HUES48 (cell line): ENCODE data around the gene PSD.
A peak's percentile ranks its signal among the peaks of the same experiment; 100 is the strongest.

ENCODE experiments used
- H3K27ac ChIP-seq: one replicate; pipeline ENCODE4 v1.7.0; 2013; ENCODE audit warnings: low read depth, low read length, inconsistent platforms
- H3K27me3 ChIP-seq: 2 replicates; pipeline ENCODE4 v1.6.1; 2013; ENCODE audit warnings: mild to moderate bottlenecking, low read length; ENCODE audit not compliant: control insufficient read depth, insufficient read depth
- H3K36me3 ChIP-seq: 2 replicates; pipeline ENCODE4 v1.6.1; 2013; ENCODE audit warnings: low read length; ENCODE audit not compliant: control insufficient read depth, insufficient read depth
- H3K4me1 ChIP-seq: 2 replicates; pipeline ENCODE4 v1.6.1; 2013; ENCODE audit warnings: mild to moderate bottlenecking, low read length; ENCODE audit not compliant: control insufficient read depth, insufficient read depth
- H3K4me3 ChIP-seq: 2 replicates; pipeline ENCODE4 v1.5.1; 2013; ENCODE audit warnings: mild to moderate bottlenecking, low read depth, low read length
- H3K9ac ChIP-seq: 2 replicates; pipeline ENCODE4 v1.6.1; 2013; ENCODE audit warnings: mild to moderate bottlenecking, low read depth, low read length, moderate library complexity
- H3K9me3 ChIP-seq: 2 replicates; pipeline ENCODE4 v1.6.1; 2013; ENCODE audit warnings: low read length; ENCODE audit not compliant: control insufficient read depth, insufficient read depth

The PSD gene

DNA sequence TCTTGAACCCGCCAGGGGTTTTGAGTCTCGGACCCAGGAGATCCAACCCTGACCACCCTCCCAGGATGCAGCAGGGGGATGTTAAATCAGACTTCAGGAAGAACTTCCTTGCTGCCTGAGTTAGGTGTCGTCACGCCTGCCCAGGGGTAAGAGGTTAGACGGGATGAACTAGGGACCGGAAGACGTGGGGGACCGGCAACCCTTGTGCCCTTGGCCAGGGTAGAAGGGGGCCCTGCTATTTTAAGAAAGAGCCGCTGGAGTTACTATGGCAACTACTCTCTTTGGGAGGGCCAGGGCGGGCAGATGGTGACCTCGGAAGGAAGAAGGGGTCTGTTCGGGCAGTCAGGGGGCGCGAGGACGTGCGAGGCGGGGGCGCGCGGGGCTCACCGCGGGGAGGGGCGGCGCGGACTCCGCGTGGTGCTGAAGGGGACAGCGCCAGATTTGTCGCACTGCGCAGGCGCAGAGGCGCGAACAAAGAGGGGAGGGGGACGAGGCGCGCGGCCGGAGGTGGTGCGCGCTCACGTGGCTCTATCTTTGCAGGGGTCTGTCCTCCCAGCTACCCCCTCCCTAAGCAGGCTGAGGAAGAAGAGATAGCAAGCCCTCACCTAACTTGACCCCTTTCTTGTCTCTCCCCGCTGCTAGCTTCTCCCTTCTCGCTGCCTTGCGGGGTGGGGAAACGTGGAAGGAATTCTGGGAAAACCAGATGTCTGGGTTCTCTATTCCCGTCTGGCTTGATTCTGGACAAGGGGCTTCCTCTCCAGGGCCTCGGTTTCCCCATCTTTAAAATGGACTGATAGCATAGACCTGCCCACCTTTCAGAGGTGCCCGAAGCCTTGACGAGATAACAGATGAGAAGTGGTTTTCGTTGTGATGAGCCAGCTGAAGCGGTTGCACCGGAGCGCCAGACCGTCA, 940 bp upstream of the PSD start:
- H3K4me1 ChIP-seq: peaks cover 15% of the 10 kb centered on the region
- no peak overlapping the region for H3K9ac ChIP-seq
- H3K27me3 ChIP-seq: no peaks in the 10 kb centered on the region
- H3K4me3 ChIP-seq: peak overlapping the region; percentile 81
- peaks cover 14% of the 10 kb centered on the region for H3K36me3 ChIP-seq
- H3K9me3 ChIP-seq: no peaks in the 10 kb centered on the region
- peak overlapping the region; percentile 26 for H3K27ac ChIP-seq

DNA sequence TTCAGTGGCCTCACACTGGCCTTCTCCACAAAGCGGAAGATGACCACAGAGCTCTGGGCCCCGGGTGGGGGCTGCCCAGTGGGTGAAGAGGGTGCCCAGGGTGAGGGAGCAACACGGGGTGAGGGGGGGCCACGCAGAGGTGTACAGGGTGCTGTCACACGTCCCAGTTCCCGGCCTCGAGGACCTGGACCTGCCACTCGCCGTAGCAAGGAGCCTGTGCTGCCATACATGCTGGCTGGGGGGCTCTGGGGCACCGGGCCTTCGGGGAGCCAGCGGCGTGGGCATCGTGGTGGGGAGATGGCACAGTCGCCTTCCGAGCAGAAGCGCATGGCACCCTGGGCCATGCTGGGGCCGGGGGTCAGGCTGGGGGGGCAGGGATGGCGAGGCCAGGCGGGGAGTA, 1.9 kb downstream of the PSD start:
- Histone ChIP-seq H3K27ac (no peak overlapping the region), H3K4me1 (peaks cover 12% of the 10 kb centered on the region), H3K9me3 (no peaks in the 10 kb centered on the region), H3K4me3 (no peak overlapping the region), H3K9ac (no peak overlapping the region), H3K36me3 (no peaks in the 10 kb centered on the region), H3K27me3 (peaks cover 8% of the 10 kb centered on the region)

DNA sequence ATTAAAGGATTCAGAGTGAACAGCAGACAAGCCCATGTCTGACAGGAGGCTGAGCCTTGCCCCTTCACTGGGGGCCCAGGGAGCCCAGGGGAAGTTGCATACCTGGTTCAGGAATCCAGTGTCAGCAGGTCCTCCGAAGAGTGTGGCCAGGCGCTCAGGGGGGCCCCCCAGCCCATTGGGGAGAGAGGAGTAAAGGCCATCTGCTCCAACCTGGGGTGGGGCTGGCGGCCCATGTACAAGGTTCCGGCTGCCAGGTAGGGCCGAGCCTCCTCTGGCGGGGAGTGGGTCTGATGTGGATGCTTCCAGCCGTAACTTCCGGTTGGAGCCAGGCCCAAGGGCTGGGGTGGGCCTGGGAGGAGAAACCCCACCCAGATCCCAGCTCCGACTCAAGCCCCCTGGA, 2.3 kb downstream of the PSD start:
- Histone ChIP-seq H3K27me3 (peaks cover 12% of the 10 kb centered on the region), H3K9ac (no peak overlapping the region), H3K36me3 (no peaks in the 10 kb centered on the region), H3K4me3 (no peak overlapping the region), H3K4me1 (peaks cover 12% of the 10 kb centered on the region), H3K27ac (no peak overlapping the region), H3K9me3 (no peaks in the 10 kb centered on the region)

DNA sequence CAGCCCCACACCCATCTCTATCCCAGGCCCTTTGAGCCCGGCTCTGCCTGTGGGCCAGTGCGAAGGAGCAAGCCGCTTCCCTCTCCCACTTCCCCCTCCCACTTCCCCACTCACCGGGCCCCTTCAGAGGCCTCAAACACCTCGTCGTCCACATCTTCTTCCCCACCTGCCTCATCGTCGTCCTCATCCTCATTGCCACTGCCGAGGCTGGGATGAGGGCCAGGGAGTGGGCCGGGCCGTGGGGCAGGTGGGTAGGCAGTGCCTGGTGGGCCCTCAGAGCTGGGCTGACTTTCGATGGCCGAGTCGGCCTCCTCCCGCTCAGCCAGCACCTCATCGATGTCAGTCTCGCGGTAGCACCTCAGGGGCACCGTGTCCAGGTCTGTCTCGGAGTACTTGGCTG, 3.8 kb downstream of the PSD start:
- H3K9ac ChIP-seq: no peak overlapping the region
- peaks cover 27% of the 10 kb centered on the region for H3K27me3 ChIP-seq
- H3K9me3 ChIP-seq: no peaks in the 10 kb centered on the region
- no peak overlapping the region for H3K4me3 ChIP-seq
- H3K4me1 ChIP-seq: peaks cover 24% of the 10 kb centered on the region
- H3K36me3 ChIP-seq: no peaks in the 10 kb centered on the region
- H3K27ac ChIP-seq: no peak overlapping the region

DNA sequence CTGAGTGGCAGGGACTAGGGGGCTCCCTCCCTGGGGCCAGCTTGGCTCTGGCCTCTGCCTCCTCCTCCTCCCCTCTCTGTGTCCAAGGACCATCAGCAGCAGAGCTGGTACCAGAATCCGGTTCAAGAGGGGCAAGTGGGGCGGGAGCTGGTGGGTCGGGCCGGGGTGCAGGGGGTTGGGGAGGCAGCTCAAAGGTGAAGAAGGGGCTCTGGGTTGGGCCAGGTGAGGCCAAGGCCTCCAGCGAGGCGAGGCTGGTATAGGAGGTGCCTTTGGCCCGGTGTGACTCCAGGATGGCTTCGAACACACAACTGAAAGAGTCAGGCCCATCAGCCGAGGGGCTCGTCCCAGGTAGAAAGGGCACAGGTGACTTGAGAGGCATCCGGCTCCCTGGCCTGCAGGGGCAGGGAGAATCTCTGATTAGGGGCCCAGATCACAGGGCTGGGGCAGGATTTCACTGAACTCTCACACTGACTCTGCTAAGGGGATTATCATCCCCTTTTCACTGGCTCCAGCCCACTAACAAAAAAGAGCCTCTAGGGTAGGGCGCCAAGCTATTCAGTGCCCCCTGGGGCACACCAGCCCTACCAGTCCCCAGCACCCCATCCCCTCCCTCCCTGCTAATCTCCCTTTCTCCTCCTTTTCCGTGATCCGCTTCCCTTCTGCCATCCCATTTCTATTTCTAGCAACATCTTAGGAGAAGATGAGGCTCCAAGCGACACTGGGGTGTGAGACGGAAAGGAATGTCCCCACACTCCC, 4.6 kb downstream of the PSD start:
- Histone ChIP-seq H3K36me3 (no peaks in the 10 kb centered on the region), H3K4me1 (peaks cover 28% of the 10 kb centered on the region)

DNA sequence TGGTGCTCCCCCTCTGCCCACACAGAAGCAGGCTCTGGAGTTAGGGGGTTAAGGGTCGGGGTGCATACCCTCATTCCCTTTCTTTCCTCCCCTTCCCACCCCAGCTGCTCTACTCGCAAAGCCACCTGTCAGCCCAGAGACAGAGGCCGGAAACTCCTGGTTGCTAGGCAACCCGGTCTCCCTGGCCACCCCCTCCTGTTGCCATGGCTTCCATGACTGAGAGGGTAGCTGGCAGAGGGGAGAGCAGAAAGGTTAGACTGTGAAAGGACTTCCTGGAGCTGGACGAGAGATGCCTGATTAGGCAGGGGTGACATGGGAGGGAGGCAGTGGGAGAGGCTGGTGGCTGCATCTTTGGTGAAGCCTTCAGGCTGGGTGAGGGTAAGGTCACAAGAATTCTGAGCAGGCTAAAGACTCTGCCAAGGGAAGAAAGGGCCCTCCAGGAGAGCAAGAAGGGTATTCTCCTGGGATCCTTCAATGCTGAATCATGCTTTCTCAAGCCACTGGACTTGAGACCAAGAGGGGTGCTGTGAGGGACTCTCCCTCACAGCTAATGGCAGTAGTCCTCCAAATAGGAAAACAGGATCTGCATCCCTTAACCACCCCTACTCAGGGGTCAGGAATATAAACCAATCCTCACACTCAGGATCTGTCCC, 5.4 kb downstream of the PSD start:
- Histone ChIP-seq H3K27ac (no peak overlapping the region), H3K27me3 (peaks cover 43% of the 10 kb centered on the region), H3K36me3 (no peaks in the 10 kb centered on the region), H3K9me3 (no peaks in the 10 kb centered on the region), H3K4me3 (no peak overlapping the region), H3K9ac (no peak overlapping the region), H3K4me1 (peaks cover 28% of the 10 kb centered on the region)

More for the DNA sequence above, 4.6 kb downstream of the PSD start:
- Histone ChIP-seq H3K9me3 (no peaks in the 10 kb centered on the region), H3K27ac (no peak overlapping the region), H3K9ac (no peak overlapping the region), H3K27me3 (peaks cover 35% of the 10 kb centered on the region), H3K4me3 (no peak overlapping the region)

DNA sequence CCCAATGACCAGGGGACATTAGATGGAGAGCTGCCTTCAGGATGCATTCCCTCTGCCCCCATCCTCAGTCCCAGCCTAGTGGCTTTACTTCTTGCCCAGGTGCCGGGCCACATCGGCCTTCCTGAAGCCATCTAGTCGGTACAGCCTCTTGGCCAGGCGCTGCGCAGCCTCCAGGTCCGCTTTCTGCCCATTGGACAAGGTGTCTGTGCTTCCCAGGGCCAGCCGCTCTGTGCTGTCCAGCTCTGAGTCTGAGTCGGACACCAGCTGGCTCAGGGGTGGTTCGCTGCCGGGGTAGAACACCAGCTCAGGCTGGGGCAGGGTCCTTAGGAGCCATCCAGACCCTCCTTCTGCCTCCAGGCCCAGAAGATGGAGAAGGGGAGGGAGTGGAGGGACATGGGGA, 6.3 kb downstream of the PSD start:
- peaks cover 51% of the 10 kb centered on the region for H3K27me3 ChIP-seq
- H3K27ac ChIP-seq: no peak overlapping the region
- H3K4me1 ChIP-seq: peaks cover 26% of the 10 kb centered on the region; the same call in 1 of the 2 replicates
- no peak overlapping the region for H3K9ac ChIP-seq
- H3K36me3 ChIP-seq: no peaks in the 10 kb centered on the region
- H3K9me3 ChIP-seq: no peaks in the 10 kb centered on the region
- H3K4me3 ChIP-seq: no peak overlapping the region

DNA sequence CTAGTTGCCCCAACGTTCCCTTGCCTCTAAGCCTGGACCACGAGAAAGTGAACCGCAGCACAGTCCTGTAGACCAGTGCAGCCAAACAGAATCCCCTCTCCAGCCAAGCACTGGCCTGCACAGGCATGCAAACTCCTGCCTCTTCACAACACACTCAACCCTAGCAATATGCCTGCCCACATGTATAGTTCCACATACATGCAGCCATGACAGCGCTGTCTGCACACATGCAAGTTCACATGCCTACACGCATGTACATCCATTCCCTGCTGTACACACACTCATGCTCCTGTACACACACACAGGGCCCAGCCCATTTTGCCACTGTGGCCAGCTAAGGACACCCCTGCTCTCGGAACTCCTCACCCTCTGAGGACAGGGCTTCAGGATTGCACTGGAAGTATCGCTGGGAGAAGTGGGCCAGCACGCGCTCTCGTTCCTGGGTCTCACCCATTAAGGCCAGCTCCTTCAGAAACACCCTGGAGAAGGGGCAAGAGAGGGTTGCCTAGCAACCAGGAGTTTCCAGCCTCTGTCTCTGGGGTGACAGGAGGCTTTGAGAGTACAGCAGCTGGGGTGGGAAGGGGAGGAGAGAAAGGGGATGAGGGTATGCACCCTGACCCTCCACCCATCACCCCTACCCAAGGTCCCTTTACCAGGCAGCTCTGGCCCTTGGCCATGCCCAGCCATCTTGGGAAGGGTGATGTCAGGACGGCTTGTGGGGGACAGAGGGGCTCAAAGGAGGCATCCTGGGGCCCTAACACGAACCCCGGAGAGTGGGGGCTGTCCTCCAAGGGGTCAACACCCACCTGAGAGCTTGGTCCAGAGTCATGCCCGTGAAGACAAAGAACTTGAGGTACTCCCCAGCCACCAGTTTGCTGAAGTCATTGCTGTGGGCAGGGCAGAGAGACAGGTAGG, 7.0 kb downstream of the PSD start:
- no peak overlapping the region; the same call in 1 of the 2 replicates for H3K4me3 ChIP-seq

DNA sequence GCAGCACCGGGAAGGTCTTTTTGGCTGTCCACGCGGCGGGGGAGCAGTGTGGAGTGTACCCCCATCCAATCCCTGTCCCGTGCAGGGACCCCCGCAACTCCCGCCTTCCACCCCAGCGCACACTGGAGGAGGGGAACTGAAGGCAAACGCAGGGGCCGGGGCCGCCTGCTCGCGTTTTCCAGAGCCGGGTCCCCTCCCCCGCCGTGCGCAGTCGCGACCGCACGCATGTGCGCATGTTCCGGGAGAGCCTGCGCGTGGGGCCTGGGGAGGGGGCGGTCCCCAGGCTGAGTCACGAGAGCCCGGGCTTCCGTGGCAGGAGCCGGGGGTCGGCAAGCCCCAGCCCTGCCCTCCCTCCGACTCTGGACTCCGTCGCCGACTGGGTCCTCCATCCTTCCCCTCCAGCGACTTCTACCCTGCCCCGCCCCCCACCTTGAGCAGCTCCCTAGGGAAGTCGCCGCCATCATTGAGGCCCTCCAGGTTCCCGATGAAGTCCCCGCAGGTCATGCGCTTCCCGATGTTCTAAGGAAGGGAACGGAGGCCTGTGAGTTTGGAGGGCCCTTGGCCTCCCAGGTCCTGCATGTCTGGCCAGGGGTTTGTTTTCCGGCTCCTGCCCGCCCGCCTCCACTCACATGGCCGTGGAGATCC, 8.0 kb downstream of the PSD start:
- peaks cover 52% of the 10 kb centered on the region for H3K27me3 ChIP-seq
- no peaks in the 10 kb centered on the region for H3K9me3 ChIP-seq
- H3K4me1 ChIP-seq: peaks cover 26% of the 10 kb centered on the region; the same call in 1 of the 2 replicates
- peak overlapping the region; percentile 58 for H3K4me3 ChIP-seq
- no peaks in the 10 kb centered on the region for H3K36me3 ChIP-seq
- no peak overlapping the region for H3K27ac ChIP-seq
- no peak overlapping the region; the same call in 1 of the 2 replicates for H3K9ac ChIP-seq

More for the DNA sequence above, 7.0 kb downstream of the PSD start:
- Histone ChIP-seq H3K9ac (no peak overlapping the region), H3K4me1 (peaks cover 26% of the 10 kb centered on the region; the same call in 1 of the 2 replicates), H3K36me3 (no peaks in the 10 kb centered on the region), H3K27ac (no peak overlapping the region), H3K9me3 (no peaks in the 10 kb centered on the region), H3K27me3 (peaks cover 52% of the 10 kb centered on the region)
